ENCODE results near the gene CBY1. TPM values are rescaled to one million over a fixed set of nuclear protein-coding genes. Genes with fewer than 3 reads are reported as not detected.

The CBY1 gene
- total and polyA plus RNA-seq, 9 of the 15 experiments (the other 6 are each of a cell fraction or from before 2014, with no cell fraction given), result 5.7 to 19.7 (median 10.8) TPM

- no peak for TF ChIP-seq ZBTB2 (IDR thresholded peaks at IDR 0.05)
- TF ChIP-seq ARID2 (IDR thresholded peaks at IDR 0.05), result no peak
- peak in 1 of 2 experiments; percentile 26; a peak in 1 of 4 replicates for TF ChIP-seq TBL1XR1 (IDR thresholded peaks at IDR 0.05; ENCODE audit: low read length in 2 of 2)
- no peak for TF ChIP-seq MEF2A (IDR thresholded peaks at IDR 0.05; ENCODE audit: control insufficient read depth, low read depth, low read length)
- peak; percentile 66; the same call in 1 of the 2 replicates for TF ChIP-seq MTA3 (IDR thresholded peaks at IDR 0.05; ENCODE audit: borderline replicate concordance)
- no peak for TF ChIP-seq ZNF695 (CRISPR knock-in tag; IDR thresholded peaks at IDR 0.05)
- TF ChIP-seq CTCF (IDR thresholded peaks at IDR 0.05 in 2 of 3, conservative IDR thresholded peaks at IDR 0.05 in 1 of 3; ENCODE audit: insufficient read depth in 2 of 3, low read depth in 1 of 3, low read length in 3 of 3), result peak in 1 of 3 experiments; percentile 17; a peak in 2 of 6 replicates
- TF ChIP-seq HDAC1 (IDR thresholded peaks at IDR 0.05), result no peak
- TF ChIP-seq SETDB1 (IDR thresholded peaks at IDR 0.05; ENCODE audit: low read length), result no peak
- TF ChIP-seq ZBTB34 (CRISPR knock-in tag; IDR thresholded peaks at IDR 0.05), result no peak
- no peak for TF ChIP-seq IRF9 (tag; IDR thresholded peaks at IDR 0.05)
- no peak for TF ChIP-seq RBM34 (IDR thresholded peaks at IDR 0.05; ENCODE audit: borderline replicate concordance, insufficient read depth, low read length)
- no peak for TF ChIP-seq POLR2AphosphoS2 (IDR thresholded peaks at IDR 0.05; ENCODE audit: low read length)
- TF ChIP-seq TRIM25 (IDR thresholded peaks at IDR 0.05; ENCODE audit: borderline replicate concordance), result no peak
- TF ChIP-seq MTA1 (IDR thresholded peaks at IDR 0.05; ENCODE audit: borderline replicate concordance), result no peak
- no peak for TF ChIP-seq PPARD (CRISPR knock-in tag; IDR thresholded peaks at IDR 0.05)
- TF ChIP-seq PTBP1 (IDR thresholded peaks at IDR 0.05; ENCODE audit: low read depth, low read length), result no peak
- TF ChIP-seq POLR2AphosphoS5 (IDR thresholded peaks at IDR 0.05; ENCODE audit: control insufficient read depth, insufficient read depth, low read depth, low read length), result peak; percentile 80
These were observed 49.0 kb downstream of the CBY1 start, which contains the start of gene GTPBP1 (continued) for GRCh38 chr22:38705235-38706100.
